Hepatocyte (in vitro differentiated cells): ENCODE measurements around the gene SMTNL1.

ENCODE experiments used
- EZH2 ChIP-seq: fragments of 200-600 bp; sonication (generic); IDR thresholded peaks from 2 replicates; pipeline ENCODE4 v1.6.1; 2016; ENCODE audit warnings: antibody characterized with exemption, mild to moderate bottlenecking, borderline replicate concordance
- TF ChIP-seq, protein P1 (sequence below): fragments of 200-600 bp; sonication (generic); IDR thresholded peaks from 2 replicates; pipeline ENCODE4 v1.5.1; 2016; ENCODE audit warnings: antibody characterized with exemption, mild to moderate bottlenecking; ENCODE audit not compliant: poor library complexity

DNA sequence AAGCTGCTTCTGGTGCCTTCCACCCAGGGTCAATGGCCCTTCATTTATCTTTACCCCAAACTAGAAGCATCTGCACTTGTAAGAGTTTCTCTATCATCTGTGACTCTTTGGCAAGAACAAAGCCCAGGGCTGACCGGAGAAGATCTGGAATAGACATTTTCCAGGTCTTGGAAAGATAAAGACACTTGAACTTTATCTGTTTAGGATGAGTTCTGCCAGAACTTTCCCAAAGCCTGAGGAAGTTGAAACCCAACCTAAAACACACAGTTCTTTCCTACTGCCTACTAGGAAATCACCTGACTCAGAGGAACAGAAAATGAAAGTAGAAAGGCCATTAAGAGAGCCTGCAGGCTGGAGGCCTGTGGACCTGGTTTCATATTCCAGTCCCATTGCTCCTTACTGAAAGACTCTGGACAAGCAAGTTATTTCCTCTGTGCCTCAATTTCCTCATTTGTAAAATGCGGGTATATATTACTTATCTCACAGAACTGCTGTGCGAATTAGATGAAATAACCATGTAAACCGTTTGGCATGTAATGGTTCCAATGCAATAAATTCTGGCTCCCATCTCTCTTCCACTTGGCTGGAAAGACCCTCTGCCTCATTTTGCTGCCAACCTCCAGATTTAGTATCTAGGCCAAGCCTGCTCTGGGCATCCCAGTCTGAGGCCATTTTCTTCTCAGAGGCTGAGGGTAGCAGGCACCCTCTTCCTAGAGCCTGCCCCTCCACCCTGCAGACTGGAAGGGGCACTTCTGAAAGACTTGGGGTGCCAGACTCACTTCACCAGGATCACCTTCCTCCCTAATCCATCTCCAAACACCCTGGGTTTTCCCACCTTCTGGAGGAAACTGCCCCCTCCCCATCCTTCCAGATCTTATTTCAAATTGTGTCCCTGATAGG lies 28.9 kb downstream of the SMTNL1 start:
- TF ChIP-seq, protein P1, sequence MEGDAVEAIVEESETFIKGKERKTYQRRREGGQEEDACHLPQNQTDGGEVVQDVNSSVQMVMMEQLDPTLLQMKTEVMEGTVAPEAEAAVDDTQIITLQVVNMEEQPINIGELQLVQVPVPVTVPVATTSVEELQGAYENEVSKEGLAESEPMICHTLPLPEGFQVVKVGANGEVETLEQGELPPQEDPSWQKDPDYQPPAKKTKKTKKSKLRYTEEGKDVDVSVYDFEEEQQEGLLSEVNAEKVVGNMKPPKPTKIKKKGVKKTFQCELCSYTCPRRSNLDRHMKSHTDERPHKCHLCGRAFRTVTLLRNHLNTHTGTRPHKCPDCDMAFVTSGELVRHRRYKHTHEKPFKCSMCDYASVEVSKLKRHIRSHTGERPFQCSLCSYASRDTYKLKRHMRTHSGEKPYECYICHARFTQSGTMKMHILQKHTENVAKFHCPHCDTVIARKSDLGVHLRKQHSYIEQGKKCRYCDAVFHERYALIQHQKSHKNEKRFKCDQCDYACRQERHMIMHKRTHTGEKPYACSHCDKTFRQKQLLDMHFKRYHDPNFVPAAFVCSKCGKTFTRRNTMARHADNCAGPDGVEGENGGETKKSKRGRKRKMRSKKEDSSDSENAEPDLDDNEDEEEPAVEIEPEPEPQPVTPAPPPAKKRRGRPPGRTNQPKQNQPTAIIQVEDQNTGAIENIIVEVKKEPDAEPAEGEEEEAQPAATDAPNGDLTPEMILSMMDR = no peak
- no peak for TF ChIP-seq EZH2
